HepG2 (cell line): ENCODE data around the gene ATP7B. TPM values are rescaled to one million over a fixed set of nuclear protein-coding genes. Genes with fewer than 3 reads are reported as not detected.

Experiments used
- ATAD3A ChIP-seq: sonication (generic); formaldehyde crosslinking; IDR thresholded peaks from 2 replicates; pipeline ENCODE4 v1.4.0; 2020; ENCODE audit warnings: missing genetic modification reagents
- ERF ChIP-seq: IDR thresholded peaks from 2 replicates; pipeline ENCODE4 v1.6.1; 2018; ENCODE audit warnings: missing biosample characterization, missing genetic modification reagents
- FOSL1 ChIP-seq: sonication (generic); formaldehyde crosslinking; IDR thresholded peaks from 2 replicates; pipeline ENCODE4 v1.9.0; 2021; ENCODE audit warnings: missing genetic modification reagents, borderline replicate concordance
- GZF1 ChIP-seq: sonication (generic); formaldehyde crosslinking; IDR thresholded peaks from 2 replicates; pipeline ENCODE4 v1.5.1; 2020; ENCODE audit warnings: mild to moderate bottlenecking, missing genetic modification reagents
- MEF2D ChIP-seq: sonication (generic); formaldehyde crosslinking; IDR thresholded peaks from 2 replicates; pipeline ENCODE4 v1.5.1; 2020; ENCODE audit warnings: mild to moderate bottlenecking, missing genetic modification reagents
- MTF2 ChIP-seq: sonication (generic); formaldehyde crosslinking; IDR thresholded peaks from 2 replicates; pipeline ENCODE4 v1.5.0; 2020; ENCODE audit warnings: missing genetic modification reagents, borderline replicate concordance
- PPARG ChIP-seq: conservative IDR thresholded peaks from 2 replicates; pipeline ENCODE4 v1.6.1; 2016; ENCODE audit warnings: missing biosample characterization, missing genetic modification reagents
- RXRA ChIP-seq: sonication (generic); formaldehyde crosslinking; IDR thresholded peaks from 2 replicates; pipeline ENCODE4 v1.5.1; 2020; ENCODE audit warnings: missing genetic modification reagents
- SALL1 ChIP-seq: sonication (generic); formaldehyde crosslinking; IDR thresholded peaks from 2 replicates; pipeline ENCODE4 v1.8.0; 2022; ENCODE audit warnings: mild to moderate bottlenecking, missing genetic modification reagents
- TBL1XR1 ChIP-seq: fragments of 150-350 bp; IDR thresholded peaks from 2 replicates; pipeline ENCODE4 v1.6.1; 2014; ENCODE audit warnings: borderline replicate concordance, low read length; ENCODE audit not compliant: partially characterized antibody
- ZBTB1 ChIP-seq: sonication (generic); formaldehyde crosslinking; IDR thresholded peaks from 2 replicates; pipeline ENCODE4 v1.4.0; 2020; ENCODE audit warnings: missing genetic modification reagents, borderline replicate concordance
- ZFP1 ChIP-seq: IDR thresholded peaks from 2 replicates; pipeline ENCODE4 v1.6.1; 2016
- ZFP41 ChIP-seq: sonication (generic); formaldehyde crosslinking; IDR thresholded peaks from 2 replicates; pipeline ENCODE4 v1.4.0; 2020; ENCODE audit warnings: mild to moderate bottlenecking, missing genetic modification reagents, borderline replicate concordance
- ZMYM2 ChIP-seq: sonication (generic); formaldehyde crosslinking; IDR thresholded peaks from 2 replicates; pipeline ENCODE4 v1.8.0; 2022; ENCODE audit warnings: mild to moderate bottlenecking, missing genetic modification reagents
- ZNF329 ChIP-seq: sonication (generic); formaldehyde crosslinking; IDR thresholded peaks from 2 replicates; pipeline ENCODE4 v1.9.0; 2021; ENCODE audit warnings: low read depth, mild to moderate bottlenecking, missing genetic modification reagents
- ZNF333 ChIP-seq: sonication (generic); formaldehyde crosslinking; IDR thresholded peaks from 2 replicates; pipeline ENCODE4 v1.4.0; 2020; ENCODE audit warnings: mild to moderate bottlenecking, missing genetic modification reagents, borderline replicate concordance
- ZNF343 ChIP-seq: sonication (generic); formaldehyde crosslinking; IDR thresholded peaks from 2 replicates; pipeline ENCODE4 v1.4.0; 2020; ENCODE audit warnings: mild to moderate bottlenecking, missing genetic modification reagents
- ZNF543 ChIP-seq: sonication (generic); formaldehyde crosslinking; IDR thresholded peaks from 2 replicates; pipeline ENCODE4 v1.4.0; 2020; ENCODE audit warnings: mild to moderate bottlenecking, missing genetic modification reagents
- ZNF670 ChIP-seq: sonication (generic); formaldehyde crosslinking; IDR thresholded peaks from 2 replicates; pipeline ENCODE4 v1.8.0; 2022; ENCODE audit warnings: mild to moderate bottlenecking, missing genetic modification reagents, borderline replicate concordance
- ZNF747 ChIP-seq: sonication (generic); formaldehyde crosslinking; IDR thresholded peaks from 2 replicates; pipeline ENCODE4 v1.8.1; 2023; ENCODE audit warnings: missing genetic modification reagents, mild to moderate bottlenecking, borderline replicate concordance
- ZNF761 ChIP-seq: sonication (generic); formaldehyde crosslinking; conservative IDR thresholded peaks from 2 replicates; pipeline ENCODE4 v1.4.0; 2020; ENCODE audit warnings: mild to moderate bottlenecking, missing genetic modification reagents
- ZNF773 ChIP-seq: sonication (generic); formaldehyde crosslinking; IDR thresholded peaks from 2 replicates; pipeline ENCODE4 v1.4.0; 2020; ENCODE audit warnings: missing genetic modification reagents, borderline replicate concordance
- polyA plus RNA-seq, 8 experiments: library from polyadenylated mRNA; depleted of rRNA in 3 of 8; stranded (reverse) in 7 of 8; unstranded in 1 of 8; fragments of >200 nt; fragmentation: Illumina TruSeq in 4 of 8; extraction: Trizol in 4 of 8; gene quantifications; 2 replicates each; pipeline versions ENCODE4 v1.2.1 to v1.2.3, GENCODE V29; 2011 to 2016; ENCODE audit warnings: low read depth in 4 of 8, missing spikeins in 1 of 8, mixed read lengths in 1 of 8; ENCODE audit not compliant: insufficient read depth in 1 of 8
- total RNA-seq, 5 experiments: library from RNA; depleted of rRNA; stranded (reverse); fragments of >200 nt; fragmentation: Illumina TruSeq; extraction: Trizol; gene quantifications; 2 replicates each; pipeline ENCODE4 v1.2.3, GENCODE V29; 2016; ENCODE audit warnings: low read depth in 1 of 5
- TF ChIP-seq, protein P1 (sequence below): IDR thresholded peaks from 2 replicates; pipeline ENCODE4 v1.6.1; 2016
- TF ChIP-seq, protein P2 (sequence below): sonication (generic); formaldehyde crosslinking; IDR thresholded peaks from 2 replicates; pipeline ENCODE4 v1.4.0; 2020; ENCODE audit warnings: mild to moderate bottlenecking, missing genetic modification reagents
- TF ChIP-seq, protein P3 (sequence below): sonication (generic); formaldehyde crosslinking; conservative IDR thresholded peaks from 2 replicates; pipeline ENCODE4 v1.8.1; 2023; ENCODE audit warnings: missing genetic modification reagents

ATP7B gene
- total and polyA plus RNA-seq, 2 of the 13 experiments (the other 11 are each of a cell fraction or from before 2014, with no cell fraction given): 31.8 to 57.4 TPM

DNA sequence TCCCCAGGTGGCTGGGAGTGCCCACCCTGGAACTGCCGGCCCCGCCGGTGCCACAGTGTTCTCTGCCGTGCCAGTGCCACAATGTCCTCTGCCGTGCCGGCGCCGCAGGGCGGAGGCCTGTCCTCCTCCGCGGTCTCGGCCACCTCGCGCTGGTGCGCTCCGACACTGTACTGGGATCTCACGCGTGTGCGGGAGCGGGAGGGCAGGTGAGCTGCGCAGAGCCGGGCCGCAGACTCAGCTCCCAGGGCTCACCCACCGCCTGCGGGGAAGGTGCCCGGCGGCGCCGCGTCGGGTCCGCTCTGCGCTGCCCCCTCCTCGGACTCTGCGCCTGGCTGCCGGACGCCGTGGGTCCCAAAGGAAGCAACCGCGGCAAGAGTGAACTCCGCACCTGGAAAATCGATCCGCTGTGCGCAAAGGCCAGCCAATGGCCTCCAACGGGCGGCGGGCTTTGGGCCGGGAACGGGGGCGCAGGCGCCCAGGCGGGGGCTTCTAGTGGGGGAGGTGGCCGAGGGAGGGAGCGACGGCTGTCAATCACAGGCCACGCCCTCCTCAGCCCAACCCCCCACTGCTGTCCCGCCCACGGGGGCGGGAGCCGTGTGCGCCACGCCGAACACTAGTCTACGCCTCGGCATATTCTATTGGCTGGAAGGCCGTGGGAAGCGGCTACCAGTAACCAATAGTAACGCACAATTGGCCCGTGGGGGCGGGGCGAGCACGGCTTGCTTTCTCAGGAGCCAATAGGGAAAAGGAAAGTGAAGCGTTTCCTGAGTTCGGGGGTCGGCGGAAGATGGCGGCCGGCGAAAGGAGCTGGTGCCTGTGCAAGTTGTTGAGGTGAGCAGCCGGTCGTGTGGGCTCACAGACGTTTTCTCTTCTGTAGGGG lies 622 bp upstream of the ATP7B start, which contains the start of gene ALG11 (continued):
- TF ChIP-seq ZFP1 (no peak), PPARG (peak; percentile 57; the same call in 1 of the 2 replicates), ATAD3A (CRISPR knock-in tag) (no peak), ERF (CRISPR knock-in tag) (peak; percentile 97), MTF2 (CRISPR knock-in tag) (peak; percentile 87), ZNF670 (no peak; the same call in 1 of the 2 replicates), ZFP41 (CRISPR knock-in tag) (0 out of 2 replicates have a peak, but pooled peaks have one; percentile 23), RXRA (CRISPR knock-in tag) (peak; percentile 90), SALL1 (CRISPR knock-in tag) (peak; percentile 98), ZNF761 (peak; percentile 96; the same call in 1 of the 2 replicates), ZNF329 (CRISPR knock-in tag) (peak; percentile 77), ZNF333 (CRISPR knock-in tag) (0 out of 2 replicates have a peak, but pooled peaks have one; percentile 52), TBL1XR1 (peak; percentile 57), FOSL1 (CRISPR knock-in tag) (no peak), GZF1 (no peak), ZBTB1 (0 out of 2 replicates have a peak, but pooled peaks have one; percentile 8), ZNF543 (peak; percentile 87), MEF2D (CRISPR knock-in tag) (peak; percentile 49; the same call in 1 of the 2 replicates), ZNF747 (CRISPR knock-in tag) (peak; percentile 97), ZNF343 (peak; percentile 94; the same call in 1 of the 2 replicates), ZMYM2 (CRISPR knock-in tag) (peak; percentile 92), ZNF773 (CRISPR knock-in tag) (no peak)
- TF ChIP-seq, protein P1, sequence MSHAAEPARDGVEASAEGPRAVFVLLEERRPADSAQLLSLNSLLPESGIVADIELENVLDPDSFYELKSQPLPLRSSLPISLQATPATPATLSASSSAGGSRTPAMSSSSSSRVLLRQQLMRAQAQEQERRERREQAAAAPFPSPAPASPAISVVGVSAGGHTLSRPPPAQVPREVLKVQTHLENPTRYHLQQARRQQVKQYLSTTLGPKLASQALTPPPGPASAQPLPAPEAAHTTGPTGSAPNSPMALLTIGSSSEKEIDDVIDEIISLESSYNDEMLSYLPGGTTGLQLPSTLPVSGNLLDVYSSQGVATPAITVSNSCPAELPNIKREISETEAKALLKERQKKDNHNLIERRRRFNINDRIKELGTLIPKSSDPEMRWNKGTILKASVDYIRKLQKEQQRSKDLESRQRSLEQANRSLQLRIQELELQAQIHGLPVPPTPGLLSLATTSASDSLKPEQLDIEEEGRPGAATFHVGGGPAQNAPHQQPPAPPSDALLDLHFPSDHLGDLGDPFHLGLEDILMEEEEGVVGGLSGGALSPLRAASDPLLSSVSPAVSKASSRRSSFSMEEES (CRISPR knock-in tag): 0 out of 2 replicates have a peak, but pooled peaks have one; percentile 34
- TF ChIP-seq, protein P2, sequence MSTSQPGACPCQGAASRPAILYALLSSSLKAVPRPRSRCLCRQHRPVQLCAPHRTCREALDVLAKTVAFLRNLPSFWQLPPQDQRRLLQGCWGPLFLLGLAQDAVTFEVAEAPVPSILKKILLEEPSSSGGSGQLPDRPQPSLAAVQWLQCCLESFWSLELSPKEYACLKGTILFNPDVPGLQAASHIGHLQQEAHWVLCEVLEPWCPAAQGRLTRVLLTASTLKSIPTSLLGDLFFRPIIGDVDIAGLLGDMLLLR (CRISPR knock-in tag): peak; percentile 36; the same call in 1 of the 2 replicates
- TF ChIP-seq, protein P3, sequence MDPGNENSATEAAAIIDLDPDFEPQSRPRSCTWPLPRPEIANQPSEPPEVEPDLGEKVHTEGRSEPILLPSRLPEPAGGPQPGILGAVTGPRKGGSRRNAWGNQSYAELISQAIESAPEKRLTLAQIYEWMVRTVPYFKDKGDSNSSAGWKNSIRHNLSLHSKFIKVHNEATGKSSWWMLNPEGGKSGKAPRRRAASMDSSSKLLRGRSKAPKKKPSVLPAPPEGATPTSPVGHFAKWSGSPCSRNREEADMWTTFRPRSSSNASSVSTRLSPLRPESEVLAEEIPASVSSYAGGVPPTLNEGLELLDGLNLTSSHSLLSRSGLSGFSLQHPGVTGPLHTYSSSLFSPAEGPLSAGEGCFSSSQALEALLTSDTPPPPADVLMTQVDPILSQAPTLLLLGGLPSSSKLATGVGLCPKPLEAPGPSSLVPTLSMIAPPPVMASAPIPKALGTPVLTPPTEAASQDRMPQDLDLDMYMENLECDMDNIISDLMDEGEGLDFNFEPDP (CRISPR knock-in tag): no peak
